Endothelial cell of umbilical vein (primary cell): Measurements from ENCODE around the gene KLHL36. TPM values are rescaled to one million over a fixed set of nuclear protein-coding genes. Genes with fewer than 3 reads are reported as not detected.

Experiments used
- BruUV-seq: library from RNA; stranded (reverse); fragments of 400-500 nt; replicated peaks from 2 replicates; lab custom pipeline; 2021; lab: Mats Ljungman, UMichigan
- CTCF ChIA-PET: fragments of 300-600, 350-600 bp; sonication (Branson Sonifier 250); formaldehyde crosslinking; loops from one replicate; lab custom pipeline; 2021; ENCODE audit warnings: antibody characterized with exemption, inconsistent platforms; lab: Charles Lee
- POLR2A ChIA-PET: fragments of 300-600, 350-600 bp; sonication (Branson Sonifier 250); formaldehyde crosslinking; loops from one replicate; lab custom pipeline; 2021; ENCODE audit warnings: antibody characterized with exemption, inconsistent platforms; lab: Charles Lee
- DNase-seq: peaks from one replicate; pipeline ENCODE4 v3.0.0-alpha.2; 2011; ENCODE audit warnings: low read depth, low spot score
- FAIRE-seq: peaks from 2 replicates; lab custom pipeline; 2011; peaks lifted over from hg19 to GRCh38; lab: Jason Lieb, UNC
- H2AFZ ChIP-seq: 2 replicates; pipeline ENCODE4 v1.6.0; 2012; ENCODE audit warnings: low read depth, low read length, control low read depth, inconsistent platforms
- H3K27ac ChIP-seq: 2 replicates; pipeline ENCODE4 v1.5.1; 2011; ENCODE audit warnings: low read depth, mild to moderate bottlenecking, control low read depth, low read length, moderate library complexity; ENCODE audit not compliant: insufficient read depth
- H3K27me3 ChIP-seq, 2 experiments: 2 replicates each; pipeline versions ENCODE4 v1.6.0 to v1.6.1; 2011; ENCODE audit warnings: low read length in 2 of 2, mixed read lengths in 1 of 2; ENCODE audit not compliant: control insufficient read depth in 2 of 2, insufficient read depth in 2 of 2
- H3K36me3 ChIP-seq, 2 experiments: 2 replicates in 1 of 2; 3 replicates in 1 of 2; pipeline ENCODE4 v1.5.1; 2011; ENCODE audit warnings: low read length in 2 of 2, mild to moderate bottlenecking in 1 of 2, moderate library complexity in 1 of 2; ENCODE audit not compliant: control insufficient read depth in 2 of 2, insufficient read depth in 2 of 2; ENCODE audit errors: extremely low read depth in 1 of 2
- H3K4me1 ChIP-seq: 3 replicates; pipeline ENCODE4 v1.5.1; 2011; ENCODE audit warnings: mild to moderate bottlenecking, low read length; ENCODE audit not compliant: control insufficient read depth, insufficient read depth; ENCODE audit errors: extremely low read depth
- H3K4me2 ChIP-seq: 2 replicates; pipeline ENCODE4 v1.6.1; 2011; ENCODE audit warnings: low read length, control low read depth, mixed read lengths; ENCODE audit not compliant: insufficient read depth
- H3K4me3 ChIP-seq, 3 experiments: fragments of 200-600 bp in 1 of 3; sonication (generic), shearing (Covaris generic) in 1 of 3; replicated peaks in 1 of 3; 2 replicates each; pipeline ENCODE4 v1.5.1; 2011 to 2016; ENCODE audit warnings: control low read depth in 3 of 3, low read length in 3 of 3, mild to moderate bottlenecking in 2 of 3, inconsistent platforms in 1 of 3, low read depth in 1 of 3, moderate library complexity in 1 of 3; ENCODE audit not compliant: insufficient read depth in 1 of 3
- H3K79me2 ChIP-seq: 2 replicates; pipeline ENCODE4 v1.6.0; 2012; ENCODE audit warnings: low read length, inconsistent platforms; ENCODE audit not compliant: control insufficient read depth, insufficient read depth
- H3K9ac ChIP-seq: replicated peaks from 2 replicates; pipeline ENCODE3; 2011; ENCODE audit warnings: low read length, control low read depth; ENCODE audit not compliant: insufficient read depth; ENCODE audit errors: extremely low read depth
- H3K9me1 ChIP-seq: replicated peaks from 3 replicates; pipeline ENCODE4 v1.6.0; 2011; ENCODE audit warnings: mild to moderate bottlenecking, low read length; ENCODE audit not compliant: control insufficient read depth, insufficient read depth; ENCODE audit errors: extremely low read depth
- H3K9me3 ChIP-seq: replicated peaks from 2 replicates; pipeline ENCODE4 v1.5.1; 2012; ENCODE audit warnings: low read length, inconsistent platforms; ENCODE audit not compliant: control insufficient read depth, insufficient read depth
- H4K20me1 ChIP-seq: replicated peaks from 2 replicates; pipeline ENCODE3; 2011; ENCODE audit warnings: mild to moderate bottlenecking, low read length; ENCODE audit not compliant: control insufficient read depth, insufficient read depth; ENCODE audit errors: extremely low read depth
- EZH2 ChIP-seq: IDR thresholded peaks from 2 replicates; pipeline ENCODE4 v1.6.1; 2012; ENCODE audit warnings: borderline replicate concordance, low read depth, mild to moderate bottlenecking, moderate library complexity, low read length, inconsistent platforms; ENCODE audit not compliant: severe bottlenecking
- GATA2 ChIP-seq: IDR thresholded peaks from 2 replicates; pipeline ENCODE4 v1.7.0; 2011; ENCODE audit warnings: low read depth, mild to moderate bottlenecking, moderate library complexity, mixed read lengths, low read length; ENCODE audit not compliant: insufficient read length, insufficient read depth
- POLR2A ChIP-seq: IDR thresholded peaks from 2 replicates; pipeline ENCODE4 v1.6.1; 2012; ENCODE audit warnings: low read depth, mild to moderate bottlenecking, control low read depth, low read length
- POLR2AphosphoS5 ChIP-seq: IDR thresholded peaks from 2 replicates; pipeline ENCODE4 v1.6.1; 2012; ENCODE audit warnings: low read depth, mild to moderate bottlenecking, control low read depth, low read length, moderate library complexity; ENCODE audit not compliant: insufficient read depth
- dilution Hi-C: fragments of 300-500 bp; cut with MboI; formaldehyde crosslinking; loops from one replicate; pipeline ENCODE4 v1.15.0; 2019; ENCODE audit warnings: low sequenced_read_pairs; ENCODE audit not compliant: extremely low pct_ligation_motif_present
- intact Hi-C: fragments of 100-400 bp; cut with micrococcal nuclease; formaldehyde crosslinking; loops from one replicate; pipeline ENCODE4 v1.10.0; 2022
- polyA plus RNA-seq, 4 experiments: library from polyadenylated mRNA; depleted of rRNA in 3 of 4; stranded (reverse) in 3 of 4; unstranded in 1 of 4; fragments of >200 nt; gene quantifications; 2 replicates each; pipeline versions ENCODE4 v1.2.1 to v1.2.3, GENCODE V29; 2011 to 2012; ENCODE audit warnings: missing spikeins in 1 of 4
- total RNA-seq: library from RNA; stranded (reverse); gene quantifications from 2 replicates; pipeline ENCODE4 v1.2.3, GENCODE V29; 2021
- TF ChIP-seq, protein P1 (sequence below): IDR thresholded peaks from 2 replicates; pipeline ENCODE4 v1.6.1; 2011; ENCODE audit not compliant: insufficient read depth, insufficient read length
- TF ChIP-seq, protein P2 (sequence below), 2 donors: IDR thresholded peaks; 1 replicate in 1 of 2; 2 replicates in 1 of 2; pipeline ENCODE4 v1.5.1; 2011; ENCODE audit warnings: low read length in 2 of 2, mild to moderate bottlenecking in 2 of 2, moderate library complexity in 2 of 2, control low read depth in 1 of 2, inconsistent platforms in 1 of 2, low read depth in 1 of 2; ENCODE audit not compliant: insufficient read depth in 1 of 2; ENCODE audit errors: extremely low read depth in 1 of 2

KLHL36 gene
- total and polyA plus RNA-seq, 2 donors (not counting 3 experiments of a cell fraction or from before 2014, with no cell fraction given): 31.3 to 38.8 TPM

DNA sequence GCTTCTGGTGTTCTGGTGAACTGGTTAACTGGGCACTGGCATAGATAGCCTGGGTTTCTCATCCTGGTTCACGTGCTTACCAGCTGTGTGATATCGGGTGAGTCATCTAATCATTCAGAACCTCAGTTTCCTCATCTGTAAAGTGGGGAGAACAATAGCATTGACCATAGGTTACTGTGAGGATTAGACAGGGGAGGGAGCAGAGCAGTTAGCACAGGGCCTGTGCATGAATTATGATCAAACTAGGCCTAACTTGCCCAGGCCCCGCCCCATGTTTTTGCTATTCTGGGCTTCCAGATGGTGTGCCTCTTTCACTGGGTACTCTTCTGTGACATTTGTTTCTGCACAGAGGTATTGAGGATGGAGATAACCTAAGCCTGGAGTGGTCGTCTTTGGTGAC is 4.6 kb upstream of the KLHL36 start:
- DNase-seq (no peak), FAIRE-seq (no peak)
- Histone ChIP-seq H3K36me3 (no peaks in the 10 kb centered on the region), H3K4me3 (no peak overlapping the region), H3K9me3 (no peaks in the 10 kb centered on the region), H3K4me1 (peaks cover 5% of the 10 kb centered on the region), H3K27ac (no peak overlapping the region), H2AFZ (no peak overlapping the region), H3K4me2 (no peak overlapping the region), H3K9ac (no peak overlapping the region), H3K9me1 (no peaks in the 10 kb centered on the region), H3K27me3 (peaks cover 3% of the 10 kb centered on the region in 2 experiments), H3K79me2 (no peaks in the 10 kb centered on the region), H4K20me1 (no peaks in the 10 kb centered on the region)
- no TSS peak for BruUV-seq
- dilution Hi-C loops: no loop called here
- TF ChIP-seq POLR2AphosphoS5 (no peak), GATA2 (no peak), EZH2 (no peak), POLR2A (no peak)
- TF ChIP-seq, protein P1, sequence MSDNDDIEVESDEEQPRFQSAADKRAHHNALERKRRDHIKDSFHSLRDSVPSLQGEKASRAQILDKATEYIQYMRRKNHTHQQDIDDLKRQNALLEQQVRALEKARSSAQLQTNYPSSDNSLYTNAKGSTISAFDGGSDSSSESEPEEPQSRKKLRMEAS: no peak
- TF ChIP-seq, protein P2, sequence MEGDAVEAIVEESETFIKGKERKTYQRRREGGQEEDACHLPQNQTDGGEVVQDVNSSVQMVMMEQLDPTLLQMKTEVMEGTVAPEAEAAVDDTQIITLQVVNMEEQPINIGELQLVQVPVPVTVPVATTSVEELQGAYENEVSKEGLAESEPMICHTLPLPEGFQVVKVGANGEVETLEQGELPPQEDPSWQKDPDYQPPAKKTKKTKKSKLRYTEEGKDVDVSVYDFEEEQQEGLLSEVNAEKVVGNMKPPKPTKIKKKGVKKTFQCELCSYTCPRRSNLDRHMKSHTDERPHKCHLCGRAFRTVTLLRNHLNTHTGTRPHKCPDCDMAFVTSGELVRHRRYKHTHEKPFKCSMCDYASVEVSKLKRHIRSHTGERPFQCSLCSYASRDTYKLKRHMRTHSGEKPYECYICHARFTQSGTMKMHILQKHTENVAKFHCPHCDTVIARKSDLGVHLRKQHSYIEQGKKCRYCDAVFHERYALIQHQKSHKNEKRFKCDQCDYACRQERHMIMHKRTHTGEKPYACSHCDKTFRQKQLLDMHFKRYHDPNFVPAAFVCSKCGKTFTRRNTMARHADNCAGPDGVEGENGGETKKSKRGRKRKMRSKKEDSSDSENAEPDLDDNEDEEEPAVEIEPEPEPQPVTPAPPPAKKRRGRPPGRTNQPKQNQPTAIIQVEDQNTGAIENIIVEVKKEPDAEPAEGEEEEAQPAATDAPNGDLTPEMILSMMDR (IDR thresholded peaks at IDR 0.05; ENCODE audit: extremely low read depth in 1 of 2, insufficient read depth in 1 of 2, low read depth in 1 of 2, low read length in 2 of 2): no peak
- intact Hi-C loops: no loop called here
- POLR2A ChIA-PET: no interaction called here
- CTCF ChIA-PET: interaction anchor here (0.5 to 2.2 kb wide), 4 partner anchors 35 to 138 kb away, joined by 3 to 6 read pairs (median 4); no protein-coding TSS in a partner anchor
